ENCODE results near the gene NDFIP2.

Gene NDFIP2

GRCh38 chr13:79496188-79496587, 15.2 kb downstream of the NDFIP2 start:
- DNase-seq (ENCODE audit: low read depth in 1 of 2, low spot score in 1 of 2), result no peak
- Histone ChIP-seq H3K4me3 (replicated peaks; ENCODE audit: insufficient read depth, low read length) (no peak overlapping the region), H3K27me3 (ENCODE audit: insufficient read depth, poor library complexity, severe bottlenecking) (no peaks in the 10 kb centered on the region), H3K27ac (replicated peaks) (no peak overlapping the region)
- TF ChIP-seq GABPA (IDR thresholded peaks at IDR 0.05; ENCODE audit: low read depth) (no peak), POLR2AphosphoS5 (IDR thresholded peaks at IDR 0.05; ENCODE audit: low read depth) (no peak), CTCF (IDR thresholded peaks at IDR 0.05; ENCODE audit: insufficient read depth, low read length) (no peak), SPI1 (IDR thresholded peaks at IDR 0.05; ENCODE audit: borderline replicate concordance, low read depth) (no peak), REST (IDR thresholded peaks at IDR 0.05; ENCODE audit: insufficient replicate concordance, low read depth) (no peak)

GRCh38 chr13:79497064-79497463, 16.1 kb downstream of the NDFIP2 start:
- no peak for DNase-seq (ENCODE audit: low read depth in 1 of 2, low spot score in 1 of 2)
- Histone ChIP-seq H3K4me3 (replicated peaks; ENCODE audit: insufficient read depth, low read length) (no peak overlapping the region), H3K27ac (replicated peaks) (no peak overlapping the region), H3K27me3 (ENCODE audit: insufficient read depth, poor library complexity, severe bottlenecking) (no peaks in the 10 kb centered on the region)
- TF ChIP-seq POLR2AphosphoS5 (IDR thresholded peaks at IDR 0.05; ENCODE audit: low read depth), result no peak
- no peak for TF ChIP-seq CTCF (IDR thresholded peaks at IDR 0.05; ENCODE audit: insufficient read depth, low read length)
- no peak for TF ChIP-seq SPI1 (IDR thresholded peaks at IDR 0.05; ENCODE audit: borderline replicate concordance, low read depth)
- no peak for TF ChIP-seq REST (IDR thresholded peaks at IDR 0.05; ENCODE audit: insufficient replicate concordance, low read depth)
- TF ChIP-seq GABPA (IDR thresholded peaks at IDR 0.05; ENCODE audit: low read depth), result no peak

- Histone ChIP-seq H3K27me3 (ENCODE audit: insufficient read depth, poor library complexity, severe bottlenecking) (no peaks in the 10 kb centered on the region), H3K27ac (replicated peaks) (no peak overlapping the region), H3K4me3 (replicated peaks; ENCODE audit: insufficient read depth, low read length) (no peak overlapping the region)
- no peak for DNase-seq (ENCODE audit: low read depth in 1 of 2, low spot score in 1 of 2)
- TF ChIP-seq CTCF (IDR thresholded peaks at IDR 0.05; ENCODE audit: insufficient read depth, low read length) (no peak), POLR2AphosphoS5 (IDR thresholded peaks at IDR 0.05; ENCODE audit: low read depth) (no peak), SPI1 (IDR thresholded peaks at IDR 0.05; ENCODE audit: borderline replicate concordance, low read depth) (no peak), REST (IDR thresholded peaks at IDR 0.05; ENCODE audit: insufficient replicate concordance, low read depth) (no peak), GABPA (IDR thresholded peaks at IDR 0.05; ENCODE audit: low read depth) (no peak)
These were observed 16.9 kb downstream of the NDFIP2 start for GRCh38 chr13:79497852-79498251.

All from HL-60 (cell line).